A673 (cell line): Measurements from ENCODE around the gene INSRR. TPM values are rescaled to one million over a fixed set of nuclear protein-coding genes. Genes with fewer than 3 reads are reported as not detected.
A peak's percentile ranks its signal among the peaks of the same experiment; 100 is the strongest.

ENCODE experiments used
- BruUV-seq: library from RNA; stranded (reverse); fragments of 400-500 nt; replicated peaks from 2 replicates; lab custom pipeline; 2021; lab: Mats Ljungman, UMichigan
- CTCF ChIA-PET: fragments of 300-600 bp; sonication (Branson Sonifier 250); formaldehyde crosslinking; loops from one replicate; lab custom pipeline; 2022; ENCODE audit warnings: antibody characterized with exemption; lab: Charles Lee
- POLR2A ChIA-PET: fragments of 300-600 bp; sonication (Branson Sonifier 250); formaldehyde crosslinking; loops from one replicate; lab custom pipeline; 2022; ENCODE audit warnings: antibody characterized with exemption; ENCODE audit not compliant: low non-redundant PET; lab: Charles Lee
- DNase-seq: peaks from one replicate; pipeline ENCODE4 v3.0.0-alpha.2; 2015; ENCODE audit warnings: low spot score
- H3K27ac ChIP-seq: fragments of 200-600 bp; sonication (generic); 2 replicates; pipeline ENCODE4 v1.5.1; 2016; ENCODE audit warnings: mixed run types, low read depth, mild to moderate bottlenecking, mixed read lengths, antibody characterized with exemption, low read length; ENCODE audit not compliant: poor library complexity, severe bottlenecking
- H3K27me3 ChIP-seq: fragments of 200-600 bp; sonication (generic); replicated peaks from 2 replicates; pipeline ENCODE4 v1.6.1; 2017; ENCODE audit warnings: mixed run types, low read depth, mild to moderate bottlenecking, mixed read lengths, antibody characterized with exemption, low read length; ENCODE audit not compliant: insufficient read depth, poor library complexity
- H3K36me3 ChIP-seq: fragments of 200-600 bp; sonication (generic); 2 replicates; pipeline ENCODE4 v1.6.1; 2016; ENCODE audit warnings: mixed run types, mild to moderate bottlenecking, mixed read lengths, antibody characterized with exemption, low read length; ENCODE audit not compliant: insufficient read depth, poor library complexity, severe bottlenecking
- H3K4me1 ChIP-seq: fragments of 200-600 bp; sonication (generic); 2 replicates; pipeline ENCODE4 v1.6.1; 2017; ENCODE audit warnings: mixed run types, mild to moderate bottlenecking, mixed read lengths, antibody characterized with exemption, low read length; ENCODE audit not compliant: insufficient read depth, poor library complexity, severe bottlenecking
- H3K4me3 ChIP-seq: fragments of 200-600 bp; sonication (generic); 2 replicates; pipeline ENCODE4 v1.5.1; 2016; ENCODE audit warnings: low read depth, mixed run types, mild to moderate bottlenecking, mixed read lengths, low read length; ENCODE audit not compliant: poor library complexity, severe bottlenecking
- H3K9me3 ChIP-seq: fragments of 200-600 bp; sonication (generic); 2 replicates; pipeline ENCODE4 v1.6.1; 2016; ENCODE audit warnings: mixed run types, low read depth, mild to moderate bottlenecking, mixed read lengths, antibody characterized with exemption, low read length; ENCODE audit not compliant: poor library complexity, severe bottlenecking
- CTCF ChIP-seq: fragments of 300-800, 200-600 bp; sonication (generic); conservative IDR thresholded peaks from 2 replicates; pipeline ENCODE4 v1.5.1; 2017; ENCODE audit warnings: low read depth, mild to moderate bottlenecking, antibody characterized with exemption, low read length, moderate library complexity, mixed read lengths
- EZH2 ChIP-seq: fragments of 200-600 bp; sonication (generic); IDR thresholded peaks from 2 replicates; pipeline ENCODE4 v1.6.1; 2017; ENCODE audit warnings: borderline replicate concordance, low read depth, mild to moderate bottlenecking, mixed read lengths, antibody characterized with exemption, low read length; ENCODE audit not compliant: poor library complexity, severe bottlenecking
- intact Hi-C: fragments of 100-400 bp; cut with micrococcal nuclease; formaldehyde crosslinking; loops from one replicate; pipeline ENCODE4 v1.10.0; 2022; ENCODE audit not compliant: unreplicated experiment
- total RNA-seq: library from RNA; stranded (reverse); gene quantifications from 2 replicates; pipeline ENCODE4 v1.2.3, GENCODE V29; 2021

The INSRR gene
- total RNA-seq, 1 experiment from 2014 or later, result 0.15 TPM

DNA sequence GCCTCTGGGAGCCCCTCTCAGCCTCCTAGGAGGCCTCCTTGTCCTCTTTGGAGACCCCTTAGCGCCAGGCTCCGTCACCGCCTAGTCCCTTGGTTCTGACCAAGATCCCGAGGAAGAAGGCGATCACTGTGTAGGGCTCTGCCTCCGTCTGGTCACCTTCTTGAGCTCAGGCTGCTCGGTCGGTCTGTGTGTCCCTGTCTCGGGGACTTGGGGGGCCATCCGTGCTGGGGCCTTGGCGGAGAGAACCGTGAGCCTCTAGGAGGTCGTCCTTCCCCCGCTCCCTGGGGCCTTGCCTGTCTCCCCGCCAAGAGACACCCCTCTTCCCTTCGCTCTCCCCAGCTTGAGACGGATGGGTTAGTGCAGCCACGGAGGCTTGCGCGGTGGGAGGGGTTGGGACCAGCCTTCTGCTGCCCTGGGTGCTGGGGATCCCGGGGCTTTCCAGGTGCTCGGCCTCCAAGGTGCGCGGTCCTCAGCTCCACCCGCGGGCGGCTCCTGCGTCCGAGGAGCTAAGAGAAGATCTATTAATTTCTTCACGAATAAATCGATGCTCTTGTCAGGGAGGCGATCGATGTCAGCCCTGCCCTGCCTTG, 701 bp upstream of the INSRR start:
- peaks cover 10% of the 10 kb centered on the region for H3K4me1 ChIP-seq
- H3K27ac ChIP-seq, result no peak overlapping the region
- H3K27me3 ChIP-seq, result peaks cover 27% of the 10 kb centered on the region
- H3K36me3 ChIP-seq, result no peaks in the 10 kb centered on the region
- H3K9me3 ChIP-seq, result no peaks in the 10 kb centered on the region
- BruUV-seq, result no TSS peak
- TF ChIP-seq CTCF (no peak), EZH2 (no peak)
- intact Hi-C loops, result loop anchor here (1.0 to 2.0 kb wide), 3 partner anchors 63 to 170 kb away; no protein-coding TSS in a partner anchor
- CTCF ChIA-PET, result interaction anchor here (0.7 to 3.3 kb wide), 9 partner anchors 12 to 170 kb away, joined by 3 to 62 read pairs (median 6); partner anchors contain the start of genes CRABP2, ISG20L2 and METTL25B
- H3K4me3 ChIP-seq, result peak overlapping the region; percentile 55
- POLR2A ChIA-PET, result interaction anchor here (0.6 kb wide), 1 partner anchor 9 kb away, joined by 3 read pairs; no protein-coding TSS in a partner anchor
- DNase-seq, result no peak

DNA sequence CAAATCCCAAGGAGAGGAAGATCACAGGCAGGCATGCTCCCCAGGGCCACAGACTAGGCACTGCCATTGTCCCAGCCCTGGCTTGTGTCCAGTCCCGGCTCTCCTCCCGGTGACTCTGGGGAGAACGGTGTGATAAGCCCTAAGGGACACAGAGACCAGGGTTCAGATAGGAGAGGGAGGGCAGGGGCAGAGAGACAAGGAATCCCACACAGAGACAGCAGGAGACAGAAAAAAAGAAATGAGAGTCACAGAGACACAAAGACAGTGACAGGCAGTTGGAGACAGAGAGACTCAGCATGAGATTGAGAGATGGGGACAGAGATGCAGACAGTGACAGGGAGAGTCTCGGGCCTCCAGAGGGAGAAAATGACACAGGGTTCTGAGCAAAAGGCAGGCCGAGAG, 361 bp downstream of the INSRR start:
- Histone ChIP-seq H3K27ac (no peak overlapping the region), H3K27me3 (peaks cover 27% of the 10 kb centered on the region), H3K9me3 (no peaks in the 10 kb centered on the region), H3K4me3 (peak overlapping the region; percentile 55), H3K4me1 (peaks cover 10% of the 10 kb centered on the region), H3K36me3 (no peaks in the 10 kb centered on the region)
- BruUV-seq, result no TSS peak
- intact Hi-C loops, result no loop called here
- ChIA-PET POLR2A (no interaction called here), CTCF (interaction anchor here (0.8 to 3.3 kb wide), 6 partner anchors 31 to 170 kb away, joined by 3 to 62 read pairs (median 5); partner anchors contain the start of genes ISG20L2 and METTL25B)
- TF ChIP-seq EZH2, result no peak
- TF ChIP-seq CTCF, result no peak
- DNase-seq, result no peak

DNA sequence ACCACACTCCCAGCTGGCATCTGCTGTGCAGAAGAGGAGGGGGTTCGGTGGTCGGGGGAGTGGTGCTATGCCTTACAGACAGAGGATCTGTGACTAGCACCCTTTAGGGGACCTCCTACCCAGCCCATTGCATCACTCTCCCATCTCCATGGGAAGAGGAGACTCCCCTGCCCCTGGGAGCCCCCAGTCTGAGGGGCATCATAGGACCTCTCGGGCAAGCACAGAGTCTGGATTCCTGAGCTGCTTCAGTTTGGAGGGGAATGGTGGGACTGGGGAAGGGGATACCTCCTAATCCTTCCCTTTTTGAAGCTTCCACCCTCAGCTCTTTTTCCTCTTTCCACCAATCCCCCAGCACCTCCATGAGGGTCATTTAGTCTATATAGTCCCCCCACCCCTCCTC, 1.4 kb downstream of the INSRR start:
- TF ChIP-seq CTCF (no peak), EZH2 (no peak)
- DNase-seq, result no peak
- no peaks in the 10 kb centered on the region for H3K36me3 ChIP-seq
- H3K27ac ChIP-seq, result no peak overlapping the region
- POLR2A ChIA-PET, result no interaction called here
- no peaks in the 10 kb centered on the region for H3K9me3 ChIP-seq
- peaks cover 10% of the 10 kb centered on the region for H3K4me1 ChIP-seq
- H3K27me3 ChIP-seq, result peaks cover 27% of the 10 kb centered on the region
- no peak overlapping the region for H3K4me3 ChIP-seq
- no TSS peak for BruUV-seq
- CTCF ChIA-PET, result interaction anchor here (0.8 to 1.2 kb wide), 4 partner anchors 70 to 169 kb away, joined by 3 to 5 read pairs (median 4); no protein-coding TSS in a partner anchor
- intact Hi-C loops, result no loop called here
